ENCODE results near the gene TLCD5.

TLCD5 gene

GRCh38 chr11:120324932-120325810, at the start of gene TLCD5:
Gene TLCD5, plus strand, starts transcription at chr11:120325299. Its CDS starts 2,143 bp downstream, at chr11:120327442.
- DNase-seq = peak; percentile 59

DNA sequence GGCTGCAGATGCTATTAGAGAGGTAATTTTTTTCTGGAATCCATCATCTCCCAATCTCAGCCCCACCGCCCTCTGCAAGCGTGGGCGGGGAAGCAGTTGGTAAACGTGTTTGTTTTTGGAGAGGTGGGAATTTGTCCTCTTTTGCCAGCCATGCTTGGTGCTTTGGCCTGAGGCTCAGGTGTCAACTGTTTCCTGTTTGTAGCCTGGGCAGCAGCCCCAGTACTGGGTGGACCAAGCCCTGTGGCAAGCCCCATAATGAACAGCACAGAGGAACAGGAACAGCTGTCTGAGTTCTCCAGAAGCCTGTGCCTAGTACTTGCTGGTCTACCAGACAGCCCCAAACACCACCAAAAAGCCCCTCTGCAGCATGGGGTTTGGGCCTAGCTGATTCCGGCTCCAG, 45.6 kb upstream of the TLCD5 start:
- DNase-seq = no peak

DNA sequence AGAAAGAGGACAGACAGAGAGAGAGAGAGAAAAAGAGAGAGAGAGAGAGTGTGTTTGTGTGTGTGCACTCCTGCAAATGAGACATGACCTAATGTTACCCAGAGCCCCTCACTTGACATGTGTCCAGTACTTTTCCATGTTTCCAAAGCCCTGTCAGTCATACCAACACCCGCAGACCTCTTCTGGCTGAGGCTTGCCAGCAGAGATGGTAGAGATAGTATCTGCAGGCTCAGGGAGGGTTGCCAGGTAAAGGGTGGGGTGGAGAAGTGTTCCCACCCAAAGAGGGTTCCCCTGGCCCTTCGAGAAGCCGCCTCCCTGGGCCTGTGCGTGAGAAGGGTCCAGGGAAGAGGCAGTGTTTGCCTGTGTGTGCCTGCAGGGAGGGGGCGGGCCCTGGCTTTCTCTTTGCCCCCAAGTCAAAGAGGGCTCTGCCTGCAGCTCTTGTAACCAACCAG, 44.5 kb upstream of the TLCD5 start:
- no peak for DNase-seq

DNA sequence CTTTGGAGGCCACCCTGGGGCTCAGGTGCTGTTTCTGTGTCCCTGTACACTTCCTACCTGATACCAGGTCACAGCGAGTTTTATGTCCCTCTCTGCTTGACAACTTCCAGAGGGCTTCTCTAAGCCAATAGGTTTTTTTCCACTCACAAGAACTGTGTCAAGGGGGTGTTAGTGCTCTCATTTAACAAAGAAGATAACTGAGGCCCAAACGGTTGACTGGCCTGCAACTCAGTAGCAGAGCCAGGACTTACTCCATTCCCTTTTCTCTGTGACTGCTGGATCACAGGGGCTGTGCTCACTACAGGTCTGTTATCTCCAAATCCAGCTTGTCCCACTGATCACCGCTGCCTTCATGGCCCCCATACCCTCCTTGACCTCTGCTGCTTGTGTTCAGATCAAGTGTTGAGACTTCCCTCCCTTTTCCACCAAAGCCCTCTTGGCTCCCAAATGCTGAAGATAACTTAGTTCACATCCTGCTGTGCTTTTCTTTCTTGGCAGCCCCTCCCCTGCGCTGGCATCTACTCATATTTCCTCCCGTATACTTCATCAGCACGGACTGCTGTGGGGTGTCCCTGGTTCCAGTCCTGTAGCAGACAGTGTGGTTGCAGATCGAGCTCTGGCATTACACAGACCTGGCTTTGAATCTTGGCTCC, 43.8 kb upstream of the TLCD5 start:
- DNase-seq = no peak

- DNase-seq = no peak
These were observed 42.0 kb upstream of the TLCD5 start for GRCh38 chr11:120283124-120283523.

GRCh38 chr11:120284272-120284671, 40.8 kb upstream of the TLCD5 start:
- no peak for DNase-seq

GRCh38 chr11:120285256-120285655, 39.8 kb upstream of the TLCD5 start:
- no peak for DNase-seq

GRCh38 chr11:120288021-120288420, 37.1 kb upstream of the TLCD5 start:
- DNase-seq = no peak

DNA sequence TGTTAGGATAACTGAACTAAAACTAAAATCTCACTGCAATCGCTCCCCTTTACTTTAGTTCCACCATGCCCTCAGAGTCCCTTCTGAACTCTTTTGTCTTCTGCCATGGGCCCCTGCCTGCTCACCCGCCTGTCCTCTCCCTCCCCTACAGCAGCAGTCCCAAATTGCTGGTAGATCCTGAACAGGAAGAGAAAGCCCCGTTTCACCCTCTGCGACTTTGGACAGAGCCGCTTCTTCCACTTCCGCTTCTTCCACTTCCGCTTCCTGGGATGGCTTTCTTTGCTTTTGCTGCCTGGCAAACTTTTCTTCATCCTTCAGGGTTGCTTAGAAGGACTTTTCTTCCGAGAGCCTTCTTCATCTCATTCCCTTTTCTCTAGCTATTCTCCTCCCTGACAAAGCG, 35.7 kb upstream of the TLCD5 start:
- DNase-seq = no peak

DNA sequence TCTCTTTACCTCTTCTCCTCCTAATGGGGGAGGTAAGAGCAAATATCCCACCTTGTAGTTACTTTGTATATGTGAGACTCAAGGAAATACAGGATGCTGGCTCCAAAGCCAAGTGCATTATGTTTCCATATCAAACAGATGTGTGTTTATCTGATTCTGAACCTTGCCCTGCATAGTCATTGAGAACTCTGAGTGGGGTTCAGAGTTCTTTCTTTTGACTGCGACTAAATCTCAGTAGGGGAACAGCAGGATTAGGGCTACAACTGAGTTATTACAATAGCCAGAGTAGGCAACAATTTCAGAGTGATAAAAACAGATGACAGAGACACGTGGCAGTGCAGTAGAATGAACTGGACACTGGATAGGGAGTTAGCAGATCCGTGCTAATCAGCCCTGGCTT, 34.1 kb upstream of the TLCD5 start:
- no peak for DNase-seq

DNA sequence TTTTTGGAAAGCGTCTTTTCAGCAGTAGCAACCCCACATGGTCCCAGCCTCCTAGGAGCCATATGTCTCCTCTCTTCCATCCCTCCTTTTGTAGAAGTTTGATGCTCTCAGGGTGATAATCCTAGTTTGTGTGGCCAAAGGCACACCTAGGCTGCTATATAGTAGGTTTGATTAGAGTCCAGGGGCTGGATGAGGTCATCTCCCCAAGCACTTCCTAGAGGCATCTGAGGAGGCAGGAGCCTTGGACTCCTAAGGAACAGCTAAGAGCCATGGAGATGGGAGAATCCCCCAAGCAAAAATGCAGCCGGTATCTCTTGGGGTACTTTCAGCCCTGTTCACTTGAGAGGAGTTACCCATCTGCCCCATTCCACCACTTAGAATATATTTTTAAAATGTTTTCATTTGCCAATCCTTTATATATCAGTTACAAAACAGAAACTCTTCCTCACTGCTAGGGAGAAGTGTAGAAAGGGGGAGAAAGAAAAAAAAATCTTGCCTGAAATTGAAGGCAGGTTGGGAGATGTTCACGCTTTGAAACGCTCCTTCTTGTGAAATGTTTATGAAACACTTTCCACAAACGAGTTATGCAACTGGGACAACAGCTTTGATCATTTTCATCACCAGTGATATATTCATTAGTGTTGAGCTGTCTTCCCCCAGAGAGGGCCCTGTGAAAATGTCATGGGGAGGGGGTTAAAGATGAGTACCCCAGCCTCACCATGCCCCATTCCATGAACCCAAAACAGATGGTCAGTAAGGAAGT, 31.9 kb upstream of the TLCD5 start:
- no peak for DNase-seq

DNA sequence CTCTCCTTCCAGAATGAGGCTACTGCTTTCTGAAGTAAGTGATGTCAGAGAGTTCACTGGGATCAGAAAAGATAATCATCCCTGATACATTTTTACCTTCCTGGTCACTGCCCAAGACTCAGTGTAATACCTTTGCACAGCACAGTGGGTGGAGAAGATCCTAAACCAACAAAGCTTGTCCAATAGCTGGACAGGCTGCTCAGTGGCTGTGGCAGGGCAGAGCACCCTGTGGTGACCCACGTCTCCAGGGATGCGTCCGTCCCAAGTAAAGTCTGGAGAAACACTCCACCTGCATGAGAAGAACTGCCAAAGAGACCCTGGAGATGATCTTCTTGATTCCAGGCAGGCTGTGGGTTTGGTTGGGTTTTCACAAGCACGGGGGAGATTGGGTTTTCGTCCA, 31.0 kb upstream of the TLCD5 start:
- DNase-seq = no peak

- DNase-seq = no peak
These were observed 30.0 kb upstream of the TLCD5 start for GRCh38 chr11:120295099-120295498.

GRCh38 chr11:120296554-120296953, 28.5 kb upstream of the TLCD5 start:
- no peak for DNase-seq

DNA sequence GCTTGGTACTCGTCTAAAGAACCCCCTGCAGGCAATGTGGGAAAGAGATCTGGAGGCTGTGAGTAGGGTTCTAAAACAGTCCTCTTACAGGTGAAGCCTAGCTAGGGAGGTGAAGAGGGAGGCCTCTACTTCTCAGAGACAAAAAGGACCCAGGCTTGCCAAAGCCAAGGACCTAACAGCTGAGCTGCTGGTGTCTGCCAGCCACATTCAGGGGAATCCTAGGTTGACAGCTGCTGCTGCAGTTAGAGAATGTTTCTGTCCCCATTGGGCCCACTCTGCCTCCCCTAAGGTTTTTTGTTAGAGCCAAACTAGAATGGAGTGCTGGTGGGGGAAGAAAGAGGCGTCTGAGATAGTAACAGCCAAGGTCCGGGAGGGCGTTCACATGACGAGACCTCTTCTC, 26.6 kb upstream of the TLCD5 start:
- DNase-seq = no peak

GRCh38 chr11:120302001-120302805, 22.9 kb upstream of the TLCD5 start:
- DNase-seq = no peak

GRCh38 chr11:120303004-120303637, 22.0 kb upstream of the TLCD5 start:
- peak; percentile 73 for DNase-seq

DNA sequence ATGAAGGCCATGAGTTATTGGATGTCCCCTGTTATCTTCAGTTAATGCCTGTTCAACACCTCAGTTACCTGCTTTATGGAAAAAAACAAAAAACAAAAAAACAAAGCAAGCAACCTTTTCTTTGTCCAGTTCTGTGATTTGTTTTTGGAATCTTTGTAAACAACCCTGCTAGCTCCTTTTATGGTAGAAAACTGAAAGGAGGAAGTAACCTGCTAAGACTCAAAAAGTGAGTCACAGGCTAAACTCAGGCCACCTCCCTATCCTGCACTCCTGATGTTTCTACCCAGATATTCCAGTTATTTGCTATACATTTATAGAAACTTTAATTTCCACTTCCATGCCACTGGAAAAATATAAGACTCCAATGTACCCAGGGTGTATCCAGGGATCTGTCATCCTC, 20.6 kb upstream of the TLCD5 start:
- DNase-seq = peak; percentile 44

DNA sequence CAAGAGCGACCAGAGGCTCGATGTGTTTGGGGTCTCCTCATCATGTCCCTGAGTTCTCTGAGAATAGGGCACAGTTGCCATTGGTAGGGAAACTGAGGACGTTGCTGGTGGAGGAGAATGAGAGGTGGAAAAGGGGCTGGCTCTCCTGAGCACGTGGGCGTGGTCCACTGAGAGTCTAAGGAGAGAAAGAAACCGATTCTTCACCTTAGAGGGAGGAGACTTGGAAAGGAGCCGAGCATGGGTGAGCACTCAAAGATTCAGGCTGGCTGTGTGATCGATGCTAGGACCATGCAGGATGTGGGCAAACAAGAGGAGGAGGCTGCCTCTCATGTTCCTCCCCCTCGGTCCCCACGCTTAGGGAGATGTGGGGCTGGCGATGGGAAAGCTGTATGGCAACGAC, 19.8 kb upstream of the TLCD5 start:
- no peak for DNase-seq

- DNase-seq = peak; percentile 89
These were observed 18.4 kb upstream of the TLCD5 start for GRCh38 chr11:120306519-120307242.

DNA sequence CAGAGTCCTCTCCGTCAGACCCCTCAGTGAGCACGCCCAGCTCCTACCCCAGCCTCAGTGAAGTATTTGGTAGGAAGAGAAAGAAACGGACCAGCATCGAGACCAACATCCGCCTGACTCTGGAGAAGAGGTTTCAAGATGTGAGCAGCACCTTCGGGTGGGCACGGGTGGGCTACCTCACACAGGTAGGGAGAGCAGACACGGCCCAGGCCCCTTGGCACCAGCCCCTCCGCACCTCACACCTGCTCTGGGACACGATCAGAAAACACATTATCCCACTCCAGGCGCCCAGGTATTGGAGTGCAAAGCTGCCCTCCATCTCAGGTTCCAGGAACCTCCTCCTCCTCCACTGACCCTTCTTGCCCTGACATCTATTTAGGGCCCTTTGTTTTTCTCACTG, 17.6 kb upstream of the TLCD5 start:
- no peak for DNase-seq
